Mammary epithelial cell (primary cell): ENCODE measurements around the gene KRT37.

Experiments
- CTCF ChIP-seq, 2 donors: IDR thresholded peaks in 1 of 2; conservative IDR thresholded peaks in 1 of 2; 2 replicates each; pipeline ENCODE4 v1.5.1; 2011 to 2012; ENCODE audit warnings: inconsistent platforms in 2 of 2, low read length in 2 of 2, mild to moderate bottlenecking in 2 of 2, control low read depth in 1 of 2, low read depth in 1 of 2; ENCODE audit not compliant: insufficient read depth in 1 of 2; ENCODE audit errors: extremely low read depth in 1 of 2
- EZH2 ChIP-seq: IDR thresholded peaks from 2 replicates; pipeline ENCODE4 v1.6.1; 2012; ENCODE audit warnings: low read length, inconsistent platforms, borderline replicate concordance

GRCh38 chr17:41420134-41420533 is 4.3 kb downstream of the KRT37 start:
- TF ChIP-seq CTCF (conservative IDR thresholded peaks at IDR 0.05 in 1 of 2, IDR thresholded peaks at IDR 0.05 in 1 of 2; ENCODE audit: extremely low read depth in 1 of 2, insufficient read depth in 1 of 2, low read depth in 1 of 2, low read length in 2 of 2) (no peak), EZH2 (no peak)
